HepG2 (cell line): ENCODE data around the gene SMDT1. TPM values are rescaled to one million over a fixed set of nuclear protein-coding genes. Genes with fewer than 3 reads are reported as not detected.

Experiments
- AKNA ChIP-seq: sonication (generic); formaldehyde crosslinking; IDR thresholded peaks from 2 replicates; pipeline ENCODE4 v1.4.0; 2020; ENCODE audit warnings: missing genetic modification reagents, borderline replicate concordance
- ETV5 ChIP-seq: IDR thresholded peaks from 2 replicates; pipeline ENCODE4 v1.6.1; 2018; ENCODE audit warnings: missing biosample characterization, missing genetic modification reagents, inconsistent platforms, borderline replicate concordance
- JUNB ChIP-seq: sonication (generic); formaldehyde crosslinking; IDR thresholded peaks from 2 replicates; pipeline ENCODE4 v1.8.0; 2022; ENCODE audit warnings: missing genetic modification reagents, mild to moderate bottlenecking, borderline replicate concordance
- KLF13 ChIP-seq: sonication (generic); formaldehyde crosslinking; IDR thresholded peaks from 2 replicates; pipeline ENCODE4 v1.4.0; 2020; ENCODE audit warnings: mild to moderate bottlenecking, missing genetic modification reagents
- MAF1 ChIP-seq: sonication (generic); formaldehyde crosslinking; IDR thresholded peaks from 2 replicates; pipeline ENCODE4 v1.5.0; 2020; ENCODE audit warnings: missing genetic modification reagents, borderline replicate concordance
- NCOR1 ChIP-seq: fragments of 200-600 bp; sonication (generic); IDR thresholded peaks from 2 replicates; pipeline ENCODE4 v1.7.0; 2017; ENCODE audit warnings: antibody characterized with exemption, low read length, borderline replicate concordance
- POGK ChIP-seq: sonication (generic); formaldehyde crosslinking; conservative IDR thresholded peaks from 2 replicates; pipeline ENCODE4 v1.8.0; 2022; ENCODE audit warnings: mild to moderate bottlenecking, moderate library complexity, missing genetic modification reagents
- SIN3A ChIP-seq: IDR thresholded peaks from 2 replicates; pipeline ENCODE4 v1.6.1; 2011; ENCODE audit warnings: low read depth, mild to moderate bottlenecking, control low read depth, low read length, borderline replicate concordance
- THAP7 ChIP-seq: sonication (generic); formaldehyde crosslinking; IDR thresholded peaks from 2 replicates; pipeline ENCODE4 v1.8.1; 2023; ENCODE audit warnings: mild to moderate bottlenecking, missing genetic modification reagents
- TSC22D2 ChIP-seq: sonication (generic); formaldehyde crosslinking; IDR thresholded peaks from 2 replicates; pipeline ENCODE4 v1.5.1; 2020; ENCODE audit warnings: missing genetic modification reagents, mild to moderate bottlenecking, borderline replicate concordance
- XBP1 ChIP-seq: sonication (generic); formaldehyde crosslinking; IDR thresholded peaks from 2 replicates; pipeline ENCODE4 v1.5.0; 2020; ENCODE audit warnings: missing genetic modification reagents
- ZBTB1 ChIP-seq: sonication (generic); formaldehyde crosslinking; IDR thresholded peaks from 2 replicates; pipeline ENCODE4 v1.4.0; 2020; ENCODE audit warnings: missing genetic modification reagents, borderline replicate concordance
- ZBTB7B ChIP-seq: sonication (generic); formaldehyde crosslinking; IDR thresholded peaks from 2 replicates; pipeline ENCODE4 v1.4.0; 2020; ENCODE audit warnings: missing genetic modification reagents
- ZNF124 ChIP-seq: sonication (generic); formaldehyde crosslinking; IDR thresholded peaks from 2 replicates; pipeline ENCODE4 v1.4.0; 2020; ENCODE audit warnings: missing genetic modification reagents
- ZNF512B ChIP-seq: sonication (generic); formaldehyde crosslinking; IDR thresholded peaks from 2 replicates; pipeline ENCODE4 v1.5.1; 2020; ENCODE audit warnings: missing genetic modification reagents, mild to moderate bottlenecking, borderline replicate concordance
- ZNF674 ChIP-seq: sonication (generic); formaldehyde crosslinking; IDR thresholded peaks from 2 replicates; pipeline ENCODE4 v1.5.0; 2020; ENCODE audit warnings: low read depth, mild to moderate bottlenecking, missing genetic modification reagents
- ZSCAN31 ChIP-seq: sonication (generic); formaldehyde crosslinking; IDR thresholded peaks from 2 replicates; pipeline ENCODE4 v1.5.0; 2020; ENCODE audit warnings: low read depth, mild to moderate bottlenecking, missing genetic modification reagents
- polyA plus RNA-seq, 8 experiments: library from polyadenylated mRNA; depleted of rRNA in 3 of 8; stranded (reverse) in 7 of 8; unstranded in 1 of 8; fragments of >200 nt; fragmentation: Illumina TruSeq in 4 of 8; extraction: Trizol in 4 of 8; gene quantifications; 2 replicates each; pipeline versions ENCODE4 v1.2.1 to v1.2.3, GENCODE V29; 2011 to 2016; ENCODE audit warnings: low read depth in 4 of 8, missing spikeins in 1 of 8, mixed read lengths in 1 of 8; ENCODE audit not compliant: insufficient read depth in 1 of 8
- total RNA-seq, 5 experiments: library from RNA; depleted of rRNA; stranded (reverse); fragments of >200 nt; fragmentation: Illumina TruSeq; extraction: Trizol; gene quantifications; 2 replicates each; pipeline ENCODE4 v1.2.3, GENCODE V29; 2016; ENCODE audit warnings: low read depth in 1 of 5

SMDT1 gene
- total and polyA plus RNA-seq, 2 of the 13 experiments (the other 11 are each of a cell fraction or from before 2014, with no cell fraction given): 8.3 to 26.6 TPM

GRCh38 chr22:42079319-42080251, at the start of gene SMDT1 (continued):
- peak; percentile 69 for TF ChIP-seq AKNA
- TF ChIP-seq ZNF674 (CRISPR knock-in tag): 0 out of 2 replicates have a peak, but pooled peaks have one; percentile 13
- TF ChIP-seq THAP7 (CRISPR knock-in tag): 0 out of 2 replicates have a peak, but pooled peaks have one; percentile 57
- TF ChIP-seq NCOR1: peak; percentile 38; the same call in 1 of the 2 replicates
- 0 out of 2 replicates have a peak, but pooled peaks have one; percentile 31 for TF ChIP-seq ZNF124
- peak; percentile 62; the same call in 1 of the 2 replicates for TF ChIP-seq SIN3A
- 0 out of 2 replicates have a peak, but pooled peaks have one; percentile 64 for TF ChIP-seq KLF13 (CRISPR knock-in tag)
- no peak for TF ChIP-seq JUNB (CRISPR knock-in tag)
- no peak; the same call in 1 of the 2 replicates for TF ChIP-seq ZBTB1 (CRISPR knock-in tag)
- TF ChIP-seq ZSCAN31 (CRISPR knock-in tag): peak; percentile 72
- TF ChIP-seq MAF1: peak; percentile 45; the same call in 1 of the 2 replicates
- peak; percentile 67 for TF ChIP-seq POGK (CRISPR knock-in tag)
- peak; percentile 78; the same call in 1 of the 2 replicates for TF ChIP-seq XBP1
- no peak for TF ChIP-seq ZNF512B (CRISPR knock-in tag)
- TF ChIP-seq ETV5 (CRISPR knock-in tag): no peak; the same call in 1 of the 2 replicates
- TF ChIP-seq TSC22D2 (CRISPR knock-in tag): peak; percentile 40; the same call in 1 of the 2 replicates
- 0 out of 2 replicates have a peak, but pooled peaks have one; percentile 48 for TF ChIP-seq ZBTB7B (CRISPR knock-in tag)
